Brain microvascular endothelial cell (primary cell): Measurements from ENCODE around the gene SPRR1A.

Source experiments
- DNase-seq: peaks from one replicate; pipeline ENCODE4 v3.0.0-alpha.2; 2020
- H3K27ac ChIP-seq: fragments of 250-450 bp; sonication (Bioruptor Pico); 2 replicates; pipeline ENCODE4 v1.5.1; 2020; ENCODE audit warnings: mild to moderate bottlenecking, moderate library complexity
- H3K27me3 ChIP-seq: fragments of 250-450 bp; sonication (Bioruptor Pico); replicated peaks from 2 replicates; pipeline ENCODE4 v1.5.1; 2020; ENCODE audit warnings: mild to moderate bottlenecking
- H3K36me3 ChIP-seq: fragments of 250-450 bp; sonication (Bioruptor Pico); replicated peaks from 2 replicates; pipeline ENCODE4 v1.5.1; 2020; ENCODE audit warnings: mild to moderate bottlenecking
- H3K4me3 ChIP-seq: 2 replicates; pipeline ENCODE4 v1.5.1; 2011; ENCODE audit warnings: low read depth, mild to moderate bottlenecking, control low read depth, low read length, moderate library complexity
- CTCF ChIP-seq: IDR thresholded peaks from 2 replicates; pipeline ENCODE4 v1.5.1; 2011; ENCODE audit warnings: low read depth, mild to moderate bottlenecking, moderate library complexity, low read length, control low read depth, inconsistent platforms; ENCODE audit errors: missing control alignments
- in situ Hi-C: cut with HindIII; loops from 2 replicates; pipeline ENCODE4 v1.10.0; 2017; ENCODE audit warnings: low sequenced_read_pairs, low pct_ligation_motif_present

Gene SPRR1A

GRCh38 chr1:152965853-152966252 lies 18.0 kb upstream of the SPRR1A start:
- Histone ChIP-seq H3K27me3 (no peaks in the 10 kb centered on the region), H3K4me3 (no peak overlapping the region), H3K36me3 (no peaks in the 10 kb centered on the region), H3K27ac (no peak overlapping the region)
- no peak for TF ChIP-seq CTCF
- in situ Hi-C loops = no loop called here
- no peak for DNase-seq

- Histone ChIP-seq H3K27ac (no peak overlapping the region), H3K27me3 (no peaks in the 10 kb centered on the region), H3K4me3 (no peak overlapping the region), H3K36me3 (no peaks in the 10 kb centered on the region)
- TF ChIP-seq CTCF = no peak
- no peak for DNase-seq
- in situ Hi-C loops = no loop called here
Measured at GRCh38 chr1:152967201-152967600, 16.7 kb upstream of the SPRR1A start.

GRCh38 chr1:152968248-152968647 lies 15.6 kb upstream of the SPRR1A start:
- TF ChIP-seq CTCF = no peak
- Histone ChIP-seq H3K27ac (no peak overlapping the region), H3K4me3 (no peak overlapping the region), H3K36me3 (no peaks in the 10 kb centered on the region), H3K27me3 (no peaks in the 10 kb centered on the region)
- DNase-seq = no peak
- in situ Hi-C loops = no loop called here

- H3K36me3 ChIP-seq = no peaks in the 10 kb centered on the region
- TF ChIP-seq CTCF = no peak
- no peak overlapping the region for H3K27ac ChIP-seq
- no peak for DNase-seq
- H3K27me3 ChIP-seq = no peaks in the 10 kb centered on the region
- no peak overlapping the region for H3K4me3 ChIP-seq
- in situ Hi-C loops = no loop called here
Measured at GRCh38 chr1:152969036-152969435, 14.8 kb upstream of the SPRR1A start.

GRCh38 chr1:152970495-152970894 lies 13.4 kb upstream of the SPRR1A start, which contains the start of gene SPRR4:
TSS of gene SPRR4 (plus strand) at chr1:152970648. CDS start at chr1:152971891, 1,243 bp downstream.
- in situ Hi-C loops = no loop called here
- TF ChIP-seq CTCF = no peak
- Histone ChIP-seq H3K27me3 (no peaks in the 10 kb centered on the region), H3K4me3 (no peak within 1 kb of the TSS), H3K36me3 (no peaks in the 10 kb centered on the region), H3K27ac (no peak within 1 kb of the TSS)
- DNase-seq = no peak

GRCh38 chr1:152972196-152972886 lies 11.5 kb upstream of the SPRR1A start:
- Histone ChIP-seq H3K27me3 (no peaks in the 10 kb centered on the region), H3K36me3 (no peaks in the 10 kb centered on the region), H3K4me3 (no peak overlapping the region), H3K27ac (no peak overlapping the region)
- no peak for TF ChIP-seq CTCF
- in situ Hi-C loops = no loop called here
- DNase-seq = no peak
